UCSD-AML1 (cell line): ENCODE results near the gene LARGE1.

ENCODE experiments used
- DNase-seq: peaks from one replicate; lab custom pipeline; 2025; ENCODE audit not compliant: unreplicated experiment; lab: John Stamatoyannopoulos, UW

Gene LARGE1

DNA sequence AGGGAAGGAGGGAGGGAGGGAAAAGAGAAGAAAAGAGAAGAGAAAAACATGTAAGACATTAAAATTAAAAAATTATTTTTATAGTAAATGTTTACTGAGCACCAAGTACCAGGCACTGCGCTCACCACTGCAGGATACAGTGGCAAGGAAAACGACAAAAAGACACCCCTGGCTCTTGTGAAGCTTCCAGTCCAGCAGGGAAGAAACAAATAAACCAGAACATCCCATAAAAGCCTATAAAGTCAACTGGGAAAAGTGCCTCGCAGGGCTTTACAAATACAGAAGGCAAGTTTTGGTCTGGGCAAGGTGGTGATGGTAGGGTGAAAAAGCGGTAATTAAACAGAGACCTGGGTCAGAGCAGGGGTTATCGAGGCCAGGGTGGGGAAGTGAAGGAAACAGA is 33.6 kb downstream of the LARGE1 start:
- DNase-seq = no peak

- no peak for DNase-seq
Observed at GRCh38 chr22:33884829-33885228, 35.4 kb downstream of the LARGE1 start.

DNA sequence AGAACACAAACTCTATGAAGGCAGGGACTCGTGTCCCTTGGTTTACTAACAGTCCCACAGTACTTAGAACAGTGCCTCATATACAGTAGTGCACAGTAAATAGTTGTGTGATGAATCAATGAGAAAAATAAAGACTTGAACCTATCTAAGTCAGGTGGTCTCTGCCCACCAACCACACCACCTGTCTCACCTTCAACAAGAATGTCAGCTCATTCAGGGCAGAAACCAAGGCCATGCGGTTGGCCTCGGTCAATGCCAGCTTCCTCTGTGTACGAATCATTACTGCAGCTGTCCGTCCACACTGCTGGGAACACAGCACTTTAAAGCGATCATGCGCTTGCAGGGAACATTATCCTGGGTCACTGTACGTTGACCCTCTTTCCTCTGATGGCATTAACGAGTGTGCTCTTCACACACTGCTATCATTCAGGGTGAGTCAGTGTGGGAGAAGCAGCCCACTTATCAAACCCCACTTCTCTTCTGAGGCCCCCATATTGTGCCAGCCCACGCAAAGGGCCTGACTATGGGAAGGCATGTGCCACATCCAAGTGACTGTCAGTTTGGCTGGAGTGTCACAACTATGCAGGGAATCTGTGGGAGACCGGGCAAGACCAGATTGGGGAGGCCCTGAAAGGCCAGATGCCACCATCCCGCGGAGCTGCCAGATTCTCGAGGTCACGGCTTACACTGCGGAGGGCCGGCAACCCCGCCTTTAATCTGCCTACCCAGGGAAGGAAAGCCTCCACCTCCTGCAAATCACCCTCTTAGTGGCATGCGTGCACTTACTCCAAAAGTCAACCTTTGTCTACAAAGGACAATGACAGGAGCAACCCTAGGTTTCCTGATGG is 36.1 kb downstream of the LARGE1 start:
- no peak for DNase-seq

DNA sequence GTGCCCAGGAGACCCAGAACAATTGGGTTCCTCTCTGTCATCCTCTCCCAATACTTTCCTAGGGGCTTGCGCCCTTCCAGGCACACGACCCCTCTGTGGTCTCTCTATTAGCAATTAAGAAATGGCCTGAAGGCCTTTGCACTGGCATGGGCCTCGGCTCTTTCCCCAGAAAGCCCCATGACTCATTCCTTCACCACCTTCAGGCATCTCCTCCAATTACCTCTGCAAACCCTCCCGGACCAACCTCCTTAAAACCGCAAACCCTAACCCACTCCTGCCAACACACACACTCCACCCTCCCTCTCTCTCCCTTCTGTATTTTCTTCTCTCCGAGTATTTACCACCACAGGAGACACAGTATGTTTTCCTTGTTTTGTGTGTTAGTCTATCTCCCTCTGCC is 36.7 kb downstream of the LARGE1 start:
- no peak for DNase-seq

DNA sequence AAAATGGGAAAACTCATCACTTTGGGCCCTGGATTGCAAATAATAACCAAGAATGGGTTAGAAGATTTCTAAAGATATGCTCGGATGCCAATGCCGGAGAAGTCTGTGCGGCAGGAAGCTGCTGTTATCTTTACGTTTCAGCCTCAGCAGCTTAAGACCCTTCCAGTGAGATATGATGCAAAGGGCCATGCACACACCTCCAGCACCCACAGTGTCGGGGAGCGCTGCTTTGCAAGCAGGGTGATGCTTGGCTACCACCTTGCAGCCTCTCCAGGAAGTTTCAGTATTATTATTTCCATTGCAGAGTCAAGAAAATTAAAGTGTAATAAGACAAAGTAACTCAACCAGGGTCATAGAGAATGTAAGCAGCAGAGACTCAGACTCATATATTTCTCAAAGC is 37.3 kb downstream of the LARGE1 start:
- DNase-seq = no peak

DNA sequence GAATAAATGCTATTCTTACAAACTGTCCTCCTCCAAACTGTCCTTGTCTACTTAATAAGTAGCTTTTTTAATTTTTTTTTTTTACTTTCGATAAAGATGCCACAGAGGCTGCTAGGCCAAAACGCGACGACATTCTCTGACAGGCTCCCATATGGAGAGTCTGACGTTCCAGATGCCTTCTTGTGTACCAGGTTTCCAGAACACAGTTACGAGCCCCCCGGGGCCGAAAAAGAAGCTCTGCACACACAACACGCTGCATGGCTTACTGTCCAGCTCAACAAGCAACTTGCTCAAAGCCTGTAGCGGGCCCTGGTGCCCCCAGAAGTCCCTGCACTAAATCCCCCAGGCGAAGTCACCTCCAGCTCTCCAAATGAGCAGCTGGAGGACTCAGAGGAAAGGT is 39.3 kb downstream of the LARGE1 start:
- DNase-seq = no peak

GRCh38 chr22:33879796-33880195 is 40.5 kb downstream of the LARGE1 start:
- DNase-seq = no peak

GRCh38 chr22:33875316-33875715 is 45.0 kb downstream of the LARGE1 start:
- no peak for DNase-seq

DNA sequence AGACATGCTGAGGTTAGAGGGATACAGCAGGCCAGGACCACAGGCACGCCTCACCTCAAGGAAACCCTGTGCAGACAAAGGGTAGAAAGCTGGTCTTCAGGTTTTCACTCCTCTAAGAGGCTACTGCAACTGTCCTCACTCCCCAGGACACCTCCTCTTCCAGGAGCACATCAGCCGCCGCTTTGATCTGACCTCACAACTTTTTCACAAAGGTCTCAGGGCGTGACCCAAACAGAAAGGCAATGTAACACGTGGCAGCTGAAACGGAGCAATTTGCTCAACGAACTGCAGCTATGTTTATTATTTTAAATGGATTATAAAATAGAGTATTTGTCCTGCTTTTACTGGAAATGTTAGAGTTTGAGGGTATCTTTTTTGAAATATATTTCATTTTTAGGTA is 46.1 kb downstream of the LARGE1 start:
- DNase-seq = no peak

- DNase-seq = no peak
Observed at GRCh38 chr22:33873666-33874065, 46.6 kb downstream of the LARGE1 start.

GRCh38 chr22:33873186-33873585 is 47.1 kb downstream of the LARGE1 start:
- no peak for DNase-seq

GRCh38 chr22:33871935-33872334 is 48.3 kb downstream of the LARGE1 start:
- DNase-seq = no peak

DNA sequence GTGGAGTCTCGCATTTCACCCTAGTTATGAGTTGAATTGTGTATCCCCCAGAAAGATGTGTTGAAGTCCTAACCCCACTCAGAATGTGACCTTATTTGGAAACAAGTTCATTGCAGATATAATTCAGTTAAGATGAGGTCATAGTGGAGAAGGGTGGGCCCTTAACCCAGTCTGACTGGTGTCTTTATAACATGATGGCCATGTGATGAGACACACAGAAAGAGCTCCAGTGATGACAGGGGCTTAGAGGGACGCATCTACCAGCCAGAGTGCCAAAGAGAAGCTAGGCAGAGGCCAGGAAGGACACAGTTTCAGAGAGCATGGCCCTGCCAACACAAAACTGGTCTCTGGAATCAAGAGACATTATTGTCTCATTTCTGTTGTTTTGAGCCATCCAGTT is 50.3 kb downstream of the LARGE1 start:
- no peak for DNase-seq

DNA sequence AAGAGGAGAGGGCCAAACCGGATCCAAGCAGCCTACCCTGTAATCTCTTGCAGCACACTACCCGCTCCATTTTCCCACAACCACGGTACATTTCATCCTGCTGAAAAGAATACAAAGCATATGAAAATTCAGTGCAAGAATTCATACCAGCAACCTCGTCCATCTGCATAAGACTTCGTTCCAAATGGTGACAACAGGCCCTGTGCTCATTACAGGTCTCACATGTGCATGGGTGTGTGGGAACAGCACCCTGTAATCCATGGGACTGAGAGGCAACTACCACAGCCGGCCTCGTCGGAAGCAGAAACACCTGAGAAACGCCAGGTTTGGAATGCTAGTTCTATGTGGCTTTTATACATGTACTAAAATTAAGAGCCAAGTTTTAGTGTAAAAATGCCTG is 52.3 kb downstream of the LARGE1 start:
- DNase-seq = no peak

DNA sequence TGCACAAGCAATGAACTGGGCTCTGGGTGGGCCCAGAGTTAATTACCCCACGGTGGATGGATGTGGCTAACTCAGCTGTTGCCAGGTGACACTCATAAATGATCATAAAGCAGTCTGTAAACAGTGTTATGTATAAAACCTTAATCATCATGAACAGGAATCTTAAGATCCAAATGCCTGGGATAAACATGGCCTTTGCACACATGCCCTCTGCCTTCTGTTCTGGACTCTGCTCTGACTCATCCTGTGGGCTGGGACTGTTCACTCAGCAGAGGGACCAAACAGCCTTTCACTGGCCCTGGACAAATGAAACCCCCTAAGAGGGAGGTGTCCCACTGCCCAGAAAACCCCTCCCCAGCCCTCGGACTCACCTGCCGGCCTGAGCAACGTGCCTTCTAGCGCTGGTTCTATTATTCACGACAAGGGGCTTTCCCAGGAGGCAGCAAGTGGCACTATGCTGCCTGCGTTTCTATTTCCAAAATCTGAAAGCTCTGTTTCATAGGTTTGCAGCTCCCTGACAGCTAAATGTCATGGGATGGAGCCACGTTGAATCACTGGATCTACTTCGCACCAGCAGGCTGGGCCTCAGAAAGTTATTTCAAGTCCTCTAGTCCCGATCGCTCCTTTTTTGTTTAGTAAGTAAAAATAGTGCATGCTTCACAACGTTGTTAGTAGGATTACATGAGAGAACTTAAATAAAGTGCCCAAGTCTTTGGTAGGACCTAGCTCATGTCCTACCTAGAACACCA is 53.0 kb downstream of the LARGE1 start:
- no peak for DNase-seq

DNA sequence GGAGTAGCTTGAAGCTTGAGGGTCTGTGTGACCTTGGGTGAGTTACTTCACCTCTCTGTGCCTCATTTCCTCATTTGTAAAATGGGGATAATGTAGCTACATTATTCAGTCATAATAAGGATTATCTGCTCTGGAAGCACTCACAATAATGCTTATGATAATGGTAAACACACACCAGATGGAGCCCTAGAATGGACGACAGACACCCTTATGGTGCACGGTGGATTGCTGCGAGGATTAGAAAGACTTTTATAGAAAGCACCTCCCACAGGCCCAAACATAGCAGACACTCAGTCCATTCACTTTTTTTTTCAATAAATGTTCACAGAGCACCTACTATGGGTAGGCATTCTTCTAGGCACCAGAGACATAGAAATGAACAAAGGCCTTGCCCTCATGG is 53.8 kb downstream of the LARGE1 start:
- DNase-seq = no peak

DNA sequence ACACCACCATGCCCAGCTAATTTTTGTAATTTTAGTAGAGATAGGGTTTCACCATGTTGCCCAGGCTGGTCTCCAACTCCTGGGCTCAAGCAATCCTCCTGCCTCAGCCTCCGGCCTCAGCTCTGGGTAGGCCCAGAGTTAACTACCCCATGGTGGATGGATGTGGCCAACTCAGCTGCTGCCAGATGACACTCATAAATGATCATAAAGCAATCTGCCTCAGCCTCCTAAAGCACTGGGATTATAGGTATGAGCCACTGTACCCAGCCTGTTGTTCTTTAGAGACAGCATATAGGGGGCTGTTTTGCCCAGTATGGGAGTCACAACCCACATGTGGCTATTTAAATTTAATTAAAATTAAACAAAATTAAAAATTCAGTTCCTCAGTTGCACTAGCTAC is 54.3 kb downstream of the LARGE1 start:
- no peak for DNase-seq

GRCh38 chr22:33865248-33865647 is 55.0 kb downstream of the LARGE1 start:
- no peak for DNase-seq

DNA sequence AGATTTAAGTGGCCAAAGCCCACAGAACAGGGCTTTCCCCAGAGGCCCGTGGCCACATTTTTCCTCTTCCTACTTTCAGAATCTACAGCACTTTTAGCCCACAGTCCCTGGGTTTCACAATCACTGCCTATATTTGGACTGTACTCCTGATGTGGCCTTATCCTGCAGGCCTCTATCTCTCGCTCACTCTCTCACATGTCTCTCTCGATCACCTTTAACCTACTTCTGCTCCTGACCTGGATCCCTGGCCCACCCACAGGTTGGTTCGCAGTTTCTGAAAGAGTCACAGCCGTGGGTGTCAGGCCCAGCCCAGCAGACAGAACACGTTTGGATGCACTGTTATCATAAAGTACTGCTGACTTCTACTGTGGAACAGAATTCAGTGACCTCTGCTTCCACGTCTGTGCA is 55.5 kb downstream of the LARGE1 start:
- no peak for DNase-seq

GRCh38 chr22:33861216-33861875 is 58.9 kb downstream of the LARGE1 start:
- DNase-seq = no peak

DNA sequence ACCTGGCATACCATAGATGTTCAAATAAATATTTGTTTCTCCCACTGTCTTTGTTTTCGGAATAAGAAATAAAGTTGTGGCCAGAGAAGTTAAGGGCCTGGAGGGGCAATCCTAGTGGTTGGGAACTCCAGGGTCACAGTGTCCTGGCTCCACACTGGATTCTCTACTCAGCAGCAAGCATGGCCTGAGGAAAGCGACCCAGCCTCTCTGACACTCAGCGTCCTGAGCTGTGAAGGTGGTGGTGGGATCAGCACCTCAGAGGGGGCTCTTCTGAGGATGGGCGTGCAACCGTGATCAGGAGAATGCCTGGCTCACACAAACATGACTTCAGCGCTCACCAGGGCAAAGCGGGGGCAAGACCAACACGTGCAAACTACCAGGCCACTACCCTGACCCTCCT is 59.9 kb downstream of the LARGE1 start:
- DNase-seq = no peak

GRCh38 chr22:33859311-33859710 is 61.0 kb downstream of the LARGE1 start:
- DNase-seq = no peak
